Upper lobe of left lung (tissue), 6 donors: ENCODE results near the gene PROB1. TPM values are rescaled to one million over a fixed set of nuclear protein-coding genes. Genes with fewer than 3 reads are reported as not detected.

ENCODE experiments used
- ATAC-seq, 2 donors: fragments of 200-7000 bp; cut with Tn5 transposase; one replicate each; pipeline ENCODE4 v1.9.1; 2022; ENCODE audit warnings: mild to moderate bottlenecking in 2 of 2, moderate library complexity in 2 of 2; ENCODE audit not compliant: low FRiP score in 2 of 2
- DNase-seq, 2 donors: peaks; one replicate each; pipeline ENCODE4 v3.0.0-alpha.2; 2019 to 2020
- H3K27ac ChIP-seq, 4 donors: fragments of 200-600 bp; sonication (generic); one replicate each; pipeline ENCODE4 v1.5.1; 2016 to 2019
- H3K27me3 ChIP-seq, 4 donors: fragments of 200-600 bp; sonication (generic); one replicate each; pipeline ENCODE4 v1.5.1; 2017 to 2019
- H3K36me3 ChIP-seq, 4 donors: fragments of 200-600 bp; sonication (generic); one replicate each; pipeline ENCODE4 v1.5.1; 2016 to 2019
- H3K4me1 ChIP-seq, 4 donors: fragments of 200-600 bp; sonication (generic); one replicate each; pipeline ENCODE4 v1.5.1; 2018 to 2019
- H3K4me3 ChIP-seq, 4 donors: fragments of 200-600 bp; sonication (generic); one replicate each; pipeline ENCODE4 v1.5.1; 2017 to 2019; ENCODE audit warnings: mild to moderate bottlenecking in 2 of 4, moderate library complexity in 1 of 4
- H3K9me3 ChIP-seq, 4 donors: fragments of 200-600 bp; sonication (generic); one replicate each; pipeline ENCODE4 v1.5.1; 2018 to 2019
- EP300 ChIP-seq, 4 donors: sonication (generic); formaldehyde crosslinking; IDR thresholded peaks; one replicate each; pipeline ENCODE4 v1.5.1; 2017; ENCODE audit warnings: antibody characterized with exemption in 4 of 4, control low read depth in 2 of 4
- POLR2A ChIP-seq, 4 donors: fragments of 450-650 bp; IDR thresholded peaks; one replicate each; pipeline ENCODE4 v1.5.1; 2016 to 2017; ENCODE audit warnings: antibody characterized with exemption in 4 of 4, mild to moderate bottlenecking in 2 of 4
- POLR2AphosphoS5 ChIP-seq, 2 donors: sonication (generic); formaldehyde crosslinking; IDR thresholded peaks; one replicate each; pipeline ENCODE4 v1.5.1; 2017; ENCODE audit warnings: antibody characterized with exemption in 2 of 2
- WGBS, 2 donors: methylation state at CpG; one replicate each; pipeline ENCODE4 v1.1.5; 2017 to 2018; 5-methylcytosine and 5-hydroxymethylcytosine counted together
- total RNA-seq, 6 donors: library from RNA; depleted of rRNA in 4 of 6; stranded (reverse); fragments of >200 nt in 4 of 6; gene quantifications; one replicate each; pipeline versions ENCODE4 v1.1.0 to v1.2.1, GENCODE V29; 2016 to 2021
- TF ChIP-seq, protein P1 (sequence below), 6 experiments: fragments of 450-650 bp in 4 of 6; fragments of 200-600 bp in 2 of 6; sonication (generic) in 2 of 6; IDR thresholded peaks; one replicate each; pipeline ENCODE4 v1.5.1; 2016 to 2019; ENCODE audit warnings: antibody characterized with exemption in 6 of 6
- donor health status: DM: no; HTN: no; CAD: no; lungs with moderate emphysema.
- donor health status: DM: no; HTN: yes; CAD: no; lungs with severe emphysema.

PROB1 gene
- total RNA-seq, 6 donors from 2014 or later = 0.33 to 2.1 (median 0.95) TPM

DNA sequence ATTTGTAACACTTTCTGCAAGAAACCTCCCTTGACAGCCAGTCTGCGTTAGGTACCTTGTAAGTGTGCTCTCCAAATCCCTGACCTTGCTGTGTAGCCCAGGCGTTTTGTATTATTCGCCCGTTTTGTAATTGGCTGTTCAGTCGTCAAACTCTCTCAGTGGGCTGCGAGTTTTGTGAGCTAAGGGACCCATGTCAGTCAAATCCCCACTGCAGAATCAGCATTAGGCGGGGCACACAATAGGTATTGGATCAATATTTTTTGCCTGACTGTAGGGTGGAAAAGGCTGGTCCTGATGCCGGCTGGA, 43.8 kb upstream of the PROB1 start:
- H3K9me3 ChIP-seq = no peaks in the 10 kb centered on the region
- ATAC-seq (no peak), DNase-seq (no peak)
- WGBS, 2 donors = 37 to 45% methylated on average over 8 of the region's 8 CpGs
- peaks cover 10 to 14% (median 12%) of the 10 kb centered on the region in 4 donors for H3K4me1 ChIP-seq
- H3K36me3 ChIP-seq = peaks cover 0 to 23% (median 0%) of the 10 kb centered on the region in 4 donors
- H3K27me3 ChIP-seq = no peaks in the 10 kb centered on the region
- TF ChIP-seq POLR2AphosphoS5 (IDR thresholded peaks at IDR 0.05) (no peak), EP300 (IDR thresholded peaks at IDR 0.05) (no peak), POLR2A (IDR thresholded peaks at IDR 0.05) (no peak)
- TF ChIP-seq, protein P1, sequence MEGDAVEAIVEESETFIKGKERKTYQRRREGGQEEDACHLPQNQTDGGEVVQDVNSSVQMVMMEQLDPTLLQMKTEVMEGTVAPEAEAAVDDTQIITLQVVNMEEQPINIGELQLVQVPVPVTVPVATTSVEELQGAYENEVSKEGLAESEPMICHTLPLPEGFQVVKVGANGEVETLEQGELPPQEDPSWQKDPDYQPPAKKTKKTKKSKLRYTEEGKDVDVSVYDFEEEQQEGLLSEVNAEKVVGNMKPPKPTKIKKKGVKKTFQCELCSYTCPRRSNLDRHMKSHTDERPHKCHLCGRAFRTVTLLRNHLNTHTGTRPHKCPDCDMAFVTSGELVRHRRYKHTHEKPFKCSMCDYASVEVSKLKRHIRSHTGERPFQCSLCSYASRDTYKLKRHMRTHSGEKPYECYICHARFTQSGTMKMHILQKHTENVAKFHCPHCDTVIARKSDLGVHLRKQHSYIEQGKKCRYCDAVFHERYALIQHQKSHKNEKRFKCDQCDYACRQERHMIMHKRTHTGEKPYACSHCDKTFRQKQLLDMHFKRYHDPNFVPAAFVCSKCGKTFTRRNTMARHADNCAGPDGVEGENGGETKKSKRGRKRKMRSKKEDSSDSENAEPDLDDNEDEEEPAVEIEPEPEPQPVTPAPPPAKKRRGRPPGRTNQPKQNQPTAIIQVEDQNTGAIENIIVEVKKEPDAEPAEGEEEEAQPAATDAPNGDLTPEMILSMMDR (IDR thresholded peaks at IDR 0.05) = no peak
- peak overlapping the region; percentile 89 to 99 (median 95) for H3K27ac ChIP-seq
- peak overlapping the region; percentile 64 to 84 (median 68) for H3K4me3 ChIP-seq

DNA sequence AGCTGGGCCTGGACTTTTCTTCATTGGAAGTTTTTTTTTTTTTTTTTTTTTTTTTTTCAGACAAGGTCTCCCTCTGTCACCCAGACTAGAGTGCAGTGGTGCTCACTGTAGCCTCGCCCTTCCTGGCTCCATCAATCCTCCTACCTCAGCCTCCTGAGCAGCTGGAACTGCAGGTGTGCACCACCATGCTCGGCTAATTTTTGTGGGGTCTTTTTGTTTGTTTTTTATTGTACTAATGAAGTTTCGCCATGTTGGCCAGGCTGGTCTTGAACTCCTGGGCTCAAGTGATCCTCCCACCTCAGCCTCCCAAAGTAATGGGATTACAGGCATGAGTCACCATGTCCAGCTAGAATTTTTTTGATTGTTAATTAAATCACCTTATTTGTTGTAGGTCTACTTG, 40.8 kb upstream of the PROB1 start:
- DNase-seq (no peak), ATAC-seq (no peak)
- no peaks in the 10 kb centered on the region for H3K9me3 ChIP-seq
- 97 to 100% methylated on average over 1 to 3 of the region's 3 CpGs for WGBS, 2 donors
- H3K36me3 ChIP-seq = peaks cover 0 to 48% (median 2%) of the 10 kb centered on the region in 4 donors
- no peak overlapping the region for H3K4me3 ChIP-seq
- TF ChIP-seq, protein P1 (IDR thresholded peaks at IDR 0.05) = no peak
- TF ChIP-seq EP300 (IDR thresholded peaks at IDR 0.05) = no peak
- TF ChIP-seq POLR2A (IDR thresholded peaks at IDR 0.05) = no peak
- TF ChIP-seq POLR2AphosphoS5 (IDR thresholded peaks at IDR 0.05) = no peak
- H3K27me3 ChIP-seq = no peaks in the 10 kb centered on the region
- no peak overlapping the region for H3K27ac ChIP-seq
- peaks cover 9 to 12% (median 11%) of the 10 kb centered on the region in 4 donors for H3K4me1 ChIP-seq

DNA sequence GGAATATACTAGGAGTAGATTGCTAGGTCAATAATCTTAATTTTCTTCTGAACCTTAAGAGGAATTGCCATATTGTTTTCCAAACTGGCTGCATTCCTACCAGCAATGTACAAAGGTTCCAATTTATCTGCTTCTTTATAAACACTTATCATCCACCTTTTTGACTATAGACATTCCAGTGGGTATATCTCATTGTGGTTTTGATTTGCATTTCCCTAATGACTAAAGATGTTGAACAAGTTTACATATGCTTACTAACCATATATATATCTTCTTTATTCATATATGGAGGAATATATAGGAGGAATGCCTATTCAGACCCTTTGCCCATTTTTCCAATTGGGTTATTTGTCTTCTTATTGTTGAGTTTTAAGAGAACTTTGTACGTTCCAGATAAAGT, 36.8 kb upstream of the PROB1 start:
- no peaks in the 10 kb centered on the region for H3K9me3 ChIP-seq
- no peak overlapping the region for H3K4me3 ChIP-seq
- no peaks in the 10 kb centered on the region for H3K4me1 ChIP-seq
- H3K27me3 ChIP-seq = no peaks in the 10 kb centered on the region
- no peak overlapping the region for H3K27ac ChIP-seq
- no peak for ATAC-seq
- TF ChIP-seq, protein P1 (IDR thresholded peaks at IDR 0.05) = no peak
- TF ChIP-seq POLR2AphosphoS5 (IDR thresholded peaks at IDR 0.05) (no peak), EP300 (IDR thresholded peaks at IDR 0.05) (no peak), POLR2A (IDR thresholded peaks at IDR 0.05) (no peak)
- peaks cover 0 to 72% (median 12%) of the 10 kb centered on the region in 4 donors for H3K36me3 ChIP-seq
- 75 to 100% methylated on average over 1 of the region's 1 CpG for WGBS, 2 donors
- DNase-seq = no peak

DNA sequence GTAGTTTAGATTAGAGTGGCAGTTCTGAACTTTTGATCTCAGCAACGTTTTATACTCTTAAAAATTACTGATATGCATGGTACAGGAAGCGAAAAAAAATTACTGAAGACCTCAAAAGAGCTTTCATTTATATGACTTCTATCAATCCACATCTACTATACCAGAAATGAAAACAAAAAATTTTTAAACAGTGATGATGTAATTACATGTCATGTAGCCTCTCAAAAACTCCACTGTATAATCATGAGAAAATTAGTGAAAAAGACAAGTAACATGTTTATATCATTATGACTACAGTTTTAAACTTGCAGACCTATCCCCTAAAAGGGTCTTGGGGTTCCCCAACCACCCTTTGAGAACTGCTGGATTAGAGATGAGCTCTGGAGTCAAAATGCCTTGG, 35.1 kb upstream of the PROB1 start:
- TF ChIP-seq, protein P1 (IDR thresholded peaks at IDR 0.05) = no peak
- TF ChIP-seq EP300 (IDR thresholded peaks at IDR 0.05) (no peak), POLR2AphosphoS5 (IDR thresholded peaks at IDR 0.05) (no peak), POLR2A (IDR thresholded peaks at IDR 0.05) (no peak)
- ATAC-seq = no peak
- H3K9me3 ChIP-seq = no peaks in the 10 kb centered on the region
- no peaks in the 10 kb centered on the region for H3K4me1 ChIP-seq
- peaks cover 0 to 81% (median 24%) of the 10 kb centered on the region in 4 donors for H3K36me3 ChIP-seq
- no peak for DNase-seq
- no peak overlapping the region for H3K4me3 ChIP-seq
- WGBS, 2 donors = 80 to 82% methylated on average over 2 of the region's 2 CpGs
- H3K27ac ChIP-seq = no peak overlapping the region
- no peaks in the 10 kb centered on the region for H3K27me3 ChIP-seq

DNA sequence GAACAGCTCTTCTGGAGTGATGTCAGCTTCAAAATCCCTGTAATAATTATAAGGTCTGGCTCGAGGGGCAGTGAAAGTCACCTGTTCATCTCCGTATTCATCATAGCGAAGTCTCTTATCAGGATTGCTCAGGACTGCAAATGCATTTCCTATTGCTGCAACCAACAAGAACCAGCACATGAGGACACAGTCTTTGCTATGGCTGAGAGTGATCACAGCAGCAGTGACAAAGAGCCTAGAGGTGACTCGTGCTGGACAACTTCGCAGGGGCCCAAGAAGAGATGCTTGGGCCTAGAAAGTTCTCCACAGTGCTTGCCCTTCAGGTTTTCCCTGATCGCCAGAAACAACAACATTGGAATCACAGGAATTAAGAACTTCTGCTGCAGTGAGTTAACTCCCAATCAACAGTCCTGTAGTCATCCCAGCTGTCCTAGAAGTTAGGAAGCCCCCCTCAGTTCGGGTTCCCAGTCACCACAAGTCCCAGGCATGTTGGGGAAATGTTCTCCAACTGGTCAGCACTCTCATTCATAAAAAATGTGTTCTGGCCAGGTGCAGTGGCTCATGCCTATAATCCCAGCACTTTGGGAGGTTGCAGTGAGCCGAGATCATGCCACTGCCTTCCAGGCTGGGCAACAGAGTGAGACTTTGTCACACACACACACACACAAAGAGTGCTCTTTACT, 31.4 kb upstream of the PROB1 start:
- DNase-seq (no peak), ATAC-seq (no peak)
- Histone ChIP-seq H3K4me1 (no peaks in the 10 kb centered on the region), H3K27ac (no peak overlapping the region), H3K27me3 (no peaks in the 10 kb centered on the region), H3K9me3 (no peaks in the 10 kb centered on the region), H3K36me3 (peaks cover 0 to 70% (median 32%) of the 10 kb centered on the region in 4 donors), H3K4me3 (no peak overlapping the region)
- WGBS, 2 donors = 83 to 84% methylated on average over 6 to 8 of the region's 8 CpGs
- TF ChIP-seq EP300 (IDR thresholded peaks at IDR 0.05) = no peak
- TF ChIP-seq, protein P1 (IDR thresholded peaks at IDR 0.05) = no peak
- no peak for TF ChIP-seq POLR2A (IDR thresholded peaks at IDR 0.05)
- no peak for TF ChIP-seq POLR2AphosphoS5 (IDR thresholded peaks at IDR 0.05)
